K562 (cell line): Measurements from ENCODE around the gene LRRC47. TPM values are rescaled to one million over a fixed set of nuclear protein-coding genes. Genes with fewer than 3 reads are reported as not detected.

ENCODE experiments used
- CHD7 ChIP-seq: fragments of 200-600 bp; sonication (generic); IDR thresholded peaks from one replicate; pipeline ENCODE4 v1.6.1; 2012; ENCODE audit warnings: mild to moderate bottlenecking, low read depth, low read length, inconsistent platforms
- GTF2B ChIP-seq: IDR thresholded peaks from 2 replicates; pipeline ENCODE4 v1.6.1; 2011; ENCODE audit not compliant: insufficient read length; ENCODE audit errors: extremely low read depth
- MTF1 ChIP-seq: fragments of 250-450 bp; sonication (Bioruptor Pico); IDR thresholded peaks from 2 replicates; pipeline ENCODE4 v1.9.0; 2021; ENCODE audit warnings: moderate library complexity, mild to moderate bottlenecking, inconsistent platforms, borderline replicate concordance
- NCOR1 ChIP-seq: fragments of 450-650 bp; IDR thresholded peaks from 2 replicates; pipeline ENCODE4 v1.6.1; 2016; ENCODE audit warnings: mild to moderate bottlenecking, moderate library complexity
- ZKSCAN3 ChIP-seq: fragments of 250-450 bp; sonication (Bioruptor Pico); IDR thresholded peaks from 2 replicates; pipeline ENCODE4 v1.4.0; 2020
- polyA plus RNA-seq, 8 experiments: library from polyadenylated mRNA; depleted of rRNA in 4 of 8; stranded (reverse) in 5 of 8; unstranded in 3 of 8; fragments of >200 nt; fragmentation: Nextera tagmentation in 2 of 8; fragmentation: Illumina TruSeq in 1 of 8; extraction: Ambion mirVana in 2 of 8; extraction: Trizol in 1 of 8; gene quantifications; 2 replicates each; pipeline versions ENCODE4 v1.2.1 to v1.2.3, GENCODE V29; 2011 to 2014; ENCODE audit warnings: inconsistent platforms in 1 of 8, missing spikeins in 1 of 8
- total RNA-seq, 7 experiments: library from RNA; depleted of rRNA in 6 of 7; stranded (reverse); fragments of >200 nt in 6 of 7; fragmentation: Illumina TruSeq in 2 of 7; extraction: Trizol in 2 of 7; gene quantifications; 2 replicates each; pipeline versions ENCODE4 v1.2.1 to v1.2.3, GENCODE V29; 2011 to 2021; ENCODE audit warnings: low replicate concordance in 1 of 7
- TF ChIP-seq, protein P1 (sequence below): IDR thresholded peaks from 2 replicates; pipeline ENCODE4 v1.6.1; 2014; ENCODE audit warnings: antibody characterized with exemption

Gene LRRC47
- total and polyA plus RNA-seq, 9 of the 15 experiments (the other 6 are each of a cell fraction or from before 2014, with no cell fraction given), result 4.6 to 68.0 (median 35.9) TPM

DNA sequence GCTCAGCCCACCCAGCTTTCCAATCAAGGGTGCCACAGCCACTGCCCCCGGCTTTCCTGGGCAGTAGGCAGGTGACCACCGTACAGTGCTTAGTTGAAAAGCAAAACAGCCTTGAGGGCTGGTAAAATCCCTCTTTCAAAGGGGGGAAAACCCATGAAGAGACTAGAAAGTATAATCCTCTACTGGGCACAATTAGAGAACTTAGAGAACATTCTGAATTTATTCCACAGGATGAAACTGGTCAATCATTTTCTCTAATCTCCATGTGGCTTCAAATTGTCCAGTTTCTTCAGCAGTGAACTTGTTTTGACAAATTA, 15.3 kb upstream of the LRRC47 start (continued):
- TF ChIP-seq GTF2B, result no peak
- TF ChIP-seq NCOR1, result no peak
- TF ChIP-seq MTF1 (CRISPR knock-in tag), result no peak
- no peak for TF ChIP-seq ZKSCAN3 (CRISPR knock-in tag)
- TF ChIP-seq, protein P1, sequence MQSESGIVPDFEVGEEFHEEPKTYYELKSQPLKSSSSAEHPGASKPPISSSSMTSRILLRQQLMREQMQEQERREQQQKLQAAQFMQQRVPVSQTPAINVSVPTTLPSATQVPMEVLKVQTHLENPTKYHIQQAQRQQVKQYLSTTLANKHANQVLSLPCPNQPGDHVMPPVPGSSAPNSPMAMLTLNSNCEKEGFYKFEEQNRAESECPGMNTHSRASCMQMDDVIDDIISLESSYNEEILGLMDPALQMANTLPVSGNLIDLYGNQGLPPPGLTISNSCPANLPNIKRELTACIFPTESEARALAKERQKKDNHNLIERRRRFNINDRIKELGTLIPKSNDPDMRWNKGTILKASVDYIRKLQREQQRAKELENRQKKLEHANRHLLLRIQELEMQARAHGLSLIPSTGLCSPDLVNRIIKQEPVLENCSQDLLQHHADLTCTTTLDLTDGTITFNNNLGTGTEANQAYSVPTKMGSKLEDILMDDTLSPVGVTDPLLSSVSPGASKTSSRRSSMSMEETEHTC, result no peak
- TF ChIP-seq CHD7, result no peak
